DND-41 (cell line): ENCODE measurements around the gene IFNA17.

ENCODE experiments used
- ATAC-seq: fragments of 200-7000 bp; cut with Tn5 transposase; 3 replicates; pipeline ENCODE4 v1.9.1; 2021; ENCODE audit warnings: low read depth; ENCODE audit not compliant: insufficient read depth
- DNase-seq: peaks from one replicate; pipeline ENCODE4 v3.0.0-alpha.2; 2020
- H2AFZ ChIP-seq: 2 replicates; pipeline ENCODE4 v1.6.0; 2012; ENCODE audit warnings: low read depth, low read length
- H3K27ac ChIP-seq: 2 replicates; pipeline ENCODE4 v1.5.1; 2012; ENCODE audit warnings: low read length, inconsistent platforms
- H3K27me3 ChIP-seq: fragments of 200-600 bp; sonication (generic); 2 replicates; pipeline ENCODE4 v1.6.0; 2012; ENCODE audit warnings: low read length, mild to moderate bottlenecking, inconsistent platforms; ENCODE audit not compliant: insufficient read depth, poor library complexity
- H3K36me3 ChIP-seq: 2 replicates; pipeline ENCODE4 v1.5.1; 2012; ENCODE audit warnings: low read length, inconsistent platforms; ENCODE audit not compliant: insufficient read depth
- H3K4me1 ChIP-seq: 2 replicates; pipeline ENCODE4 v1.5.1; 2012; ENCODE audit warnings: mild to moderate bottlenecking, low read length; ENCODE audit not compliant: insufficient read depth
- H3K4me2 ChIP-seq: 2 replicates; pipeline ENCODE4 v1.6.0; 2012; ENCODE audit warnings: mild to moderate bottlenecking, moderate library complexity, low read length, inconsistent platforms; ENCODE audit not compliant: insufficient read depth
- H3K4me3 ChIP-seq, 2 experiments: fragments of 200-600 bp in 1 of 2; shearing (Covaris generic) in 1 of 2; 2 replicates each; pipeline ENCODE4 v1.5.1; 2012 to 2016; ENCODE audit warnings: inconsistent platforms in 2 of 2, low read length in 2 of 2, mild to moderate bottlenecking in 2 of 2, low read depth in 1 of 2, moderate library complexity in 1 of 2
- H3K79me2 ChIP-seq: 2 replicates; pipeline ENCODE4 v1.6.0; 2012; ENCODE audit warnings: low read length, inconsistent platforms; ENCODE audit not compliant: insufficient read depth
- H3K9ac ChIP-seq: 2 replicates; pipeline ENCODE4 v1.6.0; 2012; ENCODE audit warnings: low read depth, mild to moderate bottlenecking, inconsistent platforms, low read length, moderate library complexity
- H3K9me3 ChIP-seq: 2 replicates; pipeline ENCODE4 v1.5.1; 2012; ENCODE audit warnings: low read length, moderate library complexity, mild to moderate bottlenecking, inconsistent platforms; ENCODE audit not compliant: insufficient read depth, severe bottlenecking
- H4K20me1 ChIP-seq: 2 replicates; pipeline ENCODE4 v1.6.0; 2012; ENCODE audit warnings: low read length; ENCODE audit not compliant: insufficient read depth
- CTCF ChIP-seq: IDR thresholded peaks from 2 replicates; pipeline ENCODE4 v1.5.1; 2012; ENCODE audit warnings: borderline replicate concordance, low read length, moderate library complexity, mild to moderate bottlenecking; ENCODE audit not compliant: poor library complexity, severe bottlenecking; ENCODE audit errors: extremely low read depth
- EZH2 ChIP-seq: IDR thresholded peaks from 3 replicates; pipeline ENCODE4 v1.6.1; 2012; ENCODE audit warnings: borderline replicate concordance, low read depth, mild to moderate bottlenecking, moderate library complexity, low read length, inconsistent platforms; ENCODE audit not compliant: severe bottlenecking

IFNA17 gene

GRCh38 chr9:21228122-21228521 lies at the start of gene IFNA17:
IFNA17 (minus strand) TSS chr9:21228222; CDS start chr9:21228173, 49 bp downstream.
- Histone ChIP-seq H3K36me3 (no peaks in the 10 kb centered on the region), H2AFZ (no peak within 1 kb of the TSS), H4K20me1 (no peaks in the 10 kb centered on the region), H3K27me3 (no peaks in the 10 kb centered on the region), H3K9me3 (no peaks in the 10 kb centered on the region), H3K4me1 (no peaks in the 10 kb centered on the region), H3K4me3 (no peak within 1 kb of the TSS), H3K4me2 (no peak within 1 kb of the TSS), H3K27ac (no peak within 1 kb of the TSS), H3K9ac (no peak within 1 kb of the TSS), H3K79me2 (no peaks in the 10 kb centered on the region)
- ATAC-seq = no peak
- no peak for TF ChIP-seq EZH2
- no peak for TF ChIP-seq CTCF
- no peak for DNase-seq

GRCh38 chr9:21268347-21268657 lies 40.3 kb upstream of the IFNA17 start:
- Histone ChIP-seq H3K27me3 (no peaks in the 10 kb centered on the region), H3K27ac (no peak overlapping the region), H3K4me1 (no peaks in the 10 kb centered on the region), H3K9me3 (no peaks in the 10 kb centered on the region), H3K4me3 (no peak overlapping the region), H3K36me3 (no peaks in the 10 kb centered on the region), H2AFZ (no peak overlapping the region), H3K4me2 (no peak overlapping the region), H3K79me2 (no peaks in the 10 kb centered on the region), H4K20me1 (no peaks in the 10 kb centered on the region), H3K9ac (no peak overlapping the region)
- TF ChIP-seq CTCF (no peak), EZH2 (no peak)
- no peak for ATAC-seq
- no peak for DNase-seq

- no peak overlapping the region for H3K4me2 ChIP-seq
- ATAC-seq (no peak), DNase-seq (no peak)
- H3K27me3 ChIP-seq = no peaks in the 10 kb centered on the region
- H4K20me1 ChIP-seq = no peaks in the 10 kb centered on the region
- no peaks in the 10 kb centered on the region for H3K79me2 ChIP-seq
- no peak overlapping the region for H3K4me3 ChIP-seq
- TF ChIP-seq EZH2 = no peak
- no peak for TF ChIP-seq CTCF
- no peaks in the 10 kb centered on the region for H3K9me3 ChIP-seq
- H3K36me3 ChIP-seq = no peaks in the 10 kb centered on the region
- no peak overlapping the region for H3K9ac ChIP-seq
- no peaks in the 10 kb centered on the region for H3K4me1 ChIP-seq
- H2AFZ ChIP-seq = no peak overlapping the region
- no peak overlapping the region for H3K27ac ChIP-seq
Measured at GRCh38 chr9:21267485-21268346, 39.7 kb upstream of the IFNA17 start.
